B cell (primary cell): Measurements from ENCODE around the gene TMC8. TPM values are rescaled to one million over a fixed set of nuclear protein-coding genes. Genes with fewer than 3 reads are reported as not detected.

Experiments used
- ATAC-seq: fragments of 200-7000 bp; cut with Tn5 transposase; one replicate; pipeline ENCODE4 v1.10.0; 2021; ENCODE audit warnings: low read depth, mild to moderate bottlenecking, moderate number of reproducible peaks, moderate library complexity
- CTCF ChIA-PET: fragments of 350-600 bp; sonication (Branson Sonifier 250); formaldehyde crosslinking; loops from one replicate; lab custom pipeline; 2021; ENCODE audit warnings: antibody characterized with exemption, inconsistent platforms; lab: Charles Lee
- POLR2A ChIA-PET: fragments of 350-600 bp; sonication (Branson Sonifier 250); formaldehyde crosslinking; loops from one replicate; lab custom pipeline; 2021; ENCODE audit warnings: antibody characterized with exemption; lab: Charles Lee
- DNase-seq: peaks from one replicate; pipeline ENCODE4 v3.0.0; 2013
- H2AFZ ChIP-seq: 2 replicates; pipeline ENCODE4 v1.6.1; 2012; ENCODE audit warnings: mild to moderate bottlenecking, low read depth, low read length; ENCODE audit not compliant: insufficient read depth, poor library complexity, severe bottlenecking
- H3K27ac ChIP-seq, 2 donors: 1 replicate in 1 of 2; 2 replicates in 1 of 2; pipeline ENCODE4 v1.5.1; 2012 to 2013; ENCODE audit warnings: low read length in 2 of 2, mild to moderate bottlenecking in 2 of 2, moderate library complexity in 1 of 2
- H3K27me3 ChIP-seq, 4 experiments: fragments of 200-600 bp in 1 of 4; sonication (generic) in 1 of 4; replicated peaks in 1 of 4; 1 replicate in 2 of 4; 2 replicates in 2 of 4; pipeline versions ENCODE4 v1.6.1 to v1.7.0; 2013 to 2016; ENCODE audit warnings: low read length in 3 of 4, mild to moderate bottlenecking in 2 of 4, mixed read lengths in 1 of 4, moderate library complexity in 1 of 4; ENCODE audit not compliant: insufficient read depth in 4 of 4, control insufficient read depth in 3 of 4; ENCODE audit errors: control extremely low read depth in 1 of 4
- H3K36me3 ChIP-seq, 2 experiments: replicated peaks in 1 of 2; 1 replicate in 1 of 2; 2 replicates in 1 of 2; pipeline versions ENCODE4 v1.6.1 to v1.7.1; 2013; ENCODE audit warnings: low read length in 1 of 2; ENCODE audit not compliant: insufficient read depth in 2 of 2, control insufficient read depth in 1 of 2; ENCODE audit errors: control extremely low read depth in 1 of 2, extremely low read depth in 1 of 2
- H3K4me1 ChIP-seq, 2 donors: fragments of 200-600 bp in 1 of 2; sonication (generic) in 1 of 2; 1 replicate in 1 of 2; 2 replicates in 1 of 2; pipeline versions ENCODE4 v1.5.1 to v1.6.1; 2013 to 2017; ENCODE audit warnings: low read length in 2 of 2; ENCODE audit not compliant: control insufficient read depth in 2 of 2, insufficient read depth in 2 of 2
- H3K4me2 ChIP-seq: replicated peaks from 2 replicates; pipeline ENCODE3; 2012; ENCODE audit warnings: mild to moderate bottlenecking, low read depth, low read length; ENCODE audit not compliant: poor library complexity, severe bottlenecking
- H3K4me3 ChIP-seq, 5 experiments: fragments of 200-600 bp in 1 of 5; sonication (generic) in 1 of 5; 1 replicate in 3 of 5; 2 replicates in 2 of 5; pipeline versions ENCODE4 v1.5.1 to v1.7.0; 2011 to 2016; ENCODE audit warnings: low read length in 4 of 5, mild to moderate bottlenecking in 4 of 5, low read depth in 2 of 5, control low read depth in 1 of 5, moderate library complexity in 1 of 5; ENCODE audit not compliant: insufficient read depth in 1 of 5; ENCODE audit errors: control extremely low read depth in 1 of 5, extremely low read depth in 1 of 5
- H3K79me2 ChIP-seq: fragments of 200-600 bp; sonication (generic); one replicate; pipeline ENCODE4 v1.6.0; 2016; ENCODE audit warnings: low read length; ENCODE audit not compliant: control insufficient read depth, insufficient read depth
- H3K9ac ChIP-seq: fragments of 200-600 bp; sonication (generic); 2 replicates; pipeline ENCODE4 v1.6.1; 2017; ENCODE audit warnings: mild to moderate bottlenecking, low read length, moderate library complexity
- H3K9me3 ChIP-seq, 3 donors: one replicate each; pipeline versions ENCODE4 v1.6.1 to v1.7.1; 2013; ENCODE audit warnings: low read length in 2 of 3; ENCODE audit not compliant: control insufficient read depth in 2 of 3, insufficient read depth in 1 of 3; ENCODE audit errors: control extremely low read depth in 1 of 3
- H4K20me1 ChIP-seq: 2 replicates; pipeline ENCODE4 v1.6.0; 2012; ENCODE audit warnings: mild to moderate bottlenecking, low read length; ENCODE audit not compliant: insufficient read depth, control insufficient read depth, poor library complexity, severe bottlenecking
- H3K27ac Mint-ChIP-seq: one replicate; pipeline ENCODE4 v1.8.0; 2021; ENCODE audit warnings: mixed read lengths
- H3K27me3 Mint-ChIP-seq: one replicate; pipeline ENCODE4 v1.8.0; 2021; ENCODE audit warnings: mixed read lengths
- H3K4me1 Mint-ChIP-seq: one replicate; pipeline ENCODE4 v1.8.0; 2021; ENCODE audit warnings: mixed read lengths
- H3K4me3 Mint-ChIP-seq: one replicate; pipeline ENCODE4 v1.8.0; 2021; ENCODE audit warnings: mixed read lengths
- H3K9me3 Mint-ChIP-seq: one replicate; pipeline ENCODE4 v1.8.0; 2022; ENCODE audit warnings: mixed read lengths; ENCODE audit not compliant: insufficient read depth
- EZH2 ChIP-seq: IDR thresholded peaks from 2 replicates; pipeline ENCODE4 v1.6.1; 2012; ENCODE audit warnings: borderline replicate concordance, low read depth, mild to moderate bottlenecking, moderate library complexity, low read length; ENCODE audit not compliant: insufficient read depth, poor library complexity, severe bottlenecking
- WGBS: methylation state at CpG from one replicate; pipeline ENCODE4 v1.1.5; 2013; ENCODE audit warnings: missing lambda C conversion rate; ENCODE audit not compliant: insufficient coverage; 5-methylcytosine and 5-hydroxymethylcytosine counted together
- intact Hi-C: fragments of 100-400 bp; cut with micrococcal nuclease; formaldehyde crosslinking; loops from one replicate; pipeline ENCODE4 v1.10.0; 2022
- polyA plus RNA-seq: library from polyadenylated mRNA; depleted of rRNA; stranded (reverse); fragments of >200 nt; gene quantifications from 2 replicates; pipeline ENCODE4 v1.2.3, GENCODE V29; 2012
- total RNA-seq, 2 donors: library from RNA; stranded (reverse); fragments of 120-200 nt in 1 of 2; gene quantifications; 1 replicate in 1 of 2; 2 replicates in 1 of 2; pipeline versions ENCODE4 v1.2.3 to v1.2.4, GENCODE V29; 2013 to 2022
- TF ChIP-seq, protein P1 (sequence below): fragments of 200-600 bp; IDR thresholded peaks from one replicate; pipeline ENCODE4 v1.8.0; 2022; ENCODE audit warnings: antibody characterized with exemption, mild to moderate bottlenecking

The TMC8 gene
- total and polyA plus RNA-seq, 2 donors (not counting 1 experiment from before 2014, with no cell fraction given), result 235 to 352 TPM

DNA sequence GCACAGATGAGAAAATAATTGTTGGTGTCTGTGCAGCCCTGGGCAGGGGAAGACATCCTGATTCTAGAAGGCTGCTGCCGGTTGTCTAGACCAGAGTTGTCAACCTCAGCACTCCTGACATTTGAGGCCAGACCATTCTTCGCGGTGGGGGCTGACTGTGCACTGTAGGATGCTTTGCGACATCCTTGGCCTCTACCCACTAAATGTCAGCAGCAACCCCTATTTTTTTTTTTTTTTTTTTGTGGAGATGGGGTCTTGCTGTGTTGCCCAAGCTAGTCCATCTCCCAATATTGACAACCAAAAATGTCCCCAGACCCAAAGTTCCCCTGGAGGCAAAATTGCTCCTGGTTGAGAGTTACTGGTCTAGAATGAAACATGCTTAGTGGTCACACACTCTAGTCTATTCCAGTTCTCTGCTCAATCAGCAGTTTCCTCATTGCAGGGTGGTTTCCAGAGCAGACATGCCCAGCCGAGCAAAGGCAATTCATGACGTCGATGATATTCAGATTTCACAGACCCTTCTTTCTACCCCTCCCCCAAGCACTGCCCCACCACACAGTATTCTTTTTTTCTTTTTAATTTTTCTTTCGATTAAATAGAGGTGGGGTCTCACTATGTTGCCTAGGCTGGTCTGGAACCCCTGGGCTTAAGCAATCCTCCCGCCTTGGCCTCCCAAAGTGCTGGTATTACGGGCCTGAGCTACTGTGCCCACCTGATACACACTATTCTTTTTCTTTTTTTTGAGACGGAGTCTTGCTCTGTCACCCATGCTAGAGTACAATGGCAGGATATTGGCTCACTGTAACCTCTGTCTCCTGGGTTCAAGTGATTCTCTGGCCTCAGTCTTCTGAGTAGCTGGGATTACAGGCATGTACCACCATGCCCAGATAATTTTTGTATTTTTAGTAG lies 24.6 kb downstream of the TMC8 start:
- Mint-ChIP-seq H3K27me3 (no peaks in the 10 kb centered on the region), H3K4me1 (peaks cover 65% of the 10 kb centered on the region), H3K27ac (peak overlapping the region; percentile 97), H3K4me3 (peak overlapping the region; percentile 69), H3K9me3 (peaks cover 2% of the 10 kb centered on the region)
- peak overlapping the region; percentile 92 to 98 for H3K27ac ChIP-seq
- H3K9ac ChIP-seq, result no peak overlapping the region
- peak; percentile 81 for ATAC-seq
- peaks cover 0 to 28% (median 7%) of the 10 kb centered on the region in 3 donors for H3K9me3 ChIP-seq
- no peaks in the 10 kb centered on the region for H3K27me3 ChIP-seq
- peaks cover 58 to 87% of the 10 kb centered on the region in 2 donors for H3K4me1 ChIP-seq
- H3K4me3 ChIP-seq, result peak overlapping the region in 2 of 5 experiments; percentile 1 to 11
- CTCF ChIA-PET, result interaction anchor here (1.0 to 2.8 kb wide), 2 partner anchors 21 kb away, joined by 3 to 10 read pairs; no protein-coding TSS in a partner anchor
- no peak for TF ChIP-seq EZH2
- TF ChIP-seq, protein P1, sequence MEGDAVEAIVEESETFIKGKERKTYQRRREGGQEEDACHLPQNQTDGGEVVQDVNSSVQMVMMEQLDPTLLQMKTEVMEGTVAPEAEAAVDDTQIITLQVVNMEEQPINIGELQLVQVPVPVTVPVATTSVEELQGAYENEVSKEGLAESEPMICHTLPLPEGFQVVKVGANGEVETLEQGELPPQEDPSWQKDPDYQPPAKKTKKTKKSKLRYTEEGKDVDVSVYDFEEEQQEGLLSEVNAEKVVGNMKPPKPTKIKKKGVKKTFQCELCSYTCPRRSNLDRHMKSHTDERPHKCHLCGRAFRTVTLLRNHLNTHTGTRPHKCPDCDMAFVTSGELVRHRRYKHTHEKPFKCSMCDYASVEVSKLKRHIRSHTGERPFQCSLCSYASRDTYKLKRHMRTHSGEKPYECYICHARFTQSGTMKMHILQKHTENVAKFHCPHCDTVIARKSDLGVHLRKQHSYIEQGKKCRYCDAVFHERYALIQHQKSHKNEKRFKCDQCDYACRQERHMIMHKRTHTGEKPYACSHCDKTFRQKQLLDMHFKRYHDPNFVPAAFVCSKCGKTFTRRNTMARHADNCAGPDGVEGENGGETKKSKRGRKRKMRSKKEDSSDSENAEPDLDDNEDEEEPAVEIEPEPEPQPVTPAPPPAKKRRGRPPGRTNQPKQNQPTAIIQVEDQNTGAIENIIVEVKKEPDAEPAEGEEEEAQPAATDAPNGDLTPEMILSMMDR, result no peak
- no peak overlapping the region for H2AFZ ChIP-seq
- 0% methylated on average over 3 of the region's 11 CpGs for WGBS
- no peaks in the 10 kb centered on the region for H4K20me1 ChIP-seq
- H3K79me2 ChIP-seq, result no peaks in the 10 kb centered on the region
- peak overlapping the region; percentile 70 for H3K4me2 ChIP-seq
- POLR2A ChIA-PET, result interaction anchor here (0.6 to 3.6 kb wide), 14 partner anchors 8 to 48 kb away, joined by 3 to 23 read pairs (median 4); partner anchors contain the start of genes SYNGR2 and TMC8
- intact Hi-C loops, result loop anchor here (1.0 kb wide), 5 partner anchors 8 to 23 kb away; partner anchors contain the start of gene SYNGR2
- DNase-seq, result peak; percentile 92
- no peaks in the 10 kb centered on the region for H3K36me3 ChIP-seq
